GM23338 (cell line): ENCODE results near the gene TMEM154. TPM values are rescaled to one million over a fixed set of nuclear protein-coding genes. Genes with fewer than 3 reads are reported as not detected.

ENCODE experiments used
- ATAC-seq: fragments of 200-7000 bp; cut with Tn5 transposase; 3 replicates; pipeline ENCODE4 v1.9.1; 2020
- DNase-seq: peaks from one replicate; pipeline ENCODE4 v3.0.0-alpha.2; 2015; ENCODE audit warnings: low spot score
- H2AFZ ChIP-seq: fragments of 200-600 bp; sonication (generic); 2 replicates; pipeline ENCODE4 v1.8.0; 2016; ENCODE audit warnings: antibody characterized with exemption, mild to moderate bottlenecking, moderate library complexity
- H3F3A ChIP-seq: fragments of 200-600 bp; sonication (generic); replicated peaks from 2 replicates; pipeline ENCODE4 v1.8.0; 2017; ENCODE audit warnings: antibody characterized with exemption, mixed run types, low read depth
- H3K27ac ChIP-seq: fragments of 200-600 bp; sonication (generic); 2 replicates; pipeline ENCODE4 v1.6.1; 2016; ENCODE audit warnings: low read depth
- H3K27me3 ChIP-seq: fragments of 200-600 bp; sonication (generic); 2 replicates; pipeline ENCODE4 v1.8.0; 2016; ENCODE audit warnings: mild to moderate bottlenecking, mixed run types, moderate library complexity; ENCODE audit not compliant: insufficient read depth
- H3K36me3 ChIP-seq: fragments of 200-600 bp; sonication (generic); 2 replicates; pipeline ENCODE4 v1.8.0; 2016; ENCODE audit warnings: mild to moderate bottlenecking; ENCODE audit not compliant: insufficient read depth
- H3K4me1 ChIP-seq: fragments of 200-600 bp; sonication (generic); 2 replicates; pipeline ENCODE4 v1.8.0; 2016; ENCODE audit warnings: mild to moderate bottlenecking, moderate library complexity; ENCODE audit not compliant: insufficient read depth
- H3K4me2 ChIP-seq: fragments of 200-600 bp; sonication (generic); 2 replicates; pipeline ENCODE4 v1.7.1; 2017; ENCODE audit warnings: mixed run types
- H3K4me3 ChIP-seq: fragments of 200-600 bp; sonication (generic); 2 replicates; pipeline ENCODE4 v1.6.1; 2016; ENCODE audit warnings: mixed run types
- H3K79me2 ChIP-seq: fragments of 200-600 bp; sonication (generic); replicated peaks from 2 replicates; pipeline ENCODE4 v1.8.0; 2017; ENCODE audit warnings: mild to moderate bottlenecking; ENCODE audit not compliant: insufficient read depth
- H3K9me2 ChIP-seq: fragments of 200-600 bp; sonication (generic); 2 replicates; pipeline ENCODE4 v1.8.0; 2017; ENCODE audit not compliant: insufficient read depth
- H4K20me1 ChIP-seq: fragments of 200-600 bp; sonication (generic); replicated peaks from 2 replicates; pipeline ENCODE4 v1.8.0; 2017; ENCODE audit warnings: mild to moderate bottlenecking; ENCODE audit not compliant: insufficient read depth
- H3K27ac Mint-ChIP-seq: 2 replicates; pipeline ENCODE4 v1.8.0; 2020; ENCODE audit warnings: inconsistent platforms, mild to moderate bottlenecking, moderate library complexity, mixed read lengths
- H3K27me3 Mint-ChIP-seq: 3 replicates; pipeline ENCODE4 v1.8.0; 2022; ENCODE audit warnings: low read depth, mild to moderate bottlenecking, moderate library complexity, mixed read lengths, inconsistent platforms; ENCODE audit not compliant: insufficient read depth, poor library complexity
- H3K36me3 Mint-ChIP-seq: 3 replicates; pipeline ENCODE4 v1.8.0; 2021; ENCODE audit warnings: low read depth, mild to moderate bottlenecking, inconsistent platforms, moderate library complexity, mixed read lengths
- H3K4me1 Mint-ChIP-seq: 3 replicates; pipeline ENCODE4 v1.8.0; 2020; ENCODE audit warnings: mild to moderate bottlenecking, inconsistent platforms, mixed read lengths
- H3K4me3 Mint-ChIP-seq: 3 replicates; pipeline ENCODE4 v1.8.0; 2021; ENCODE audit warnings: moderate library complexity, mild to moderate bottlenecking, inconsistent platforms, mixed read lengths
- H3K9me3 Mint-ChIP-seq: 3 replicates; pipeline ENCODE4 v1.8.0; 2020; ENCODE audit warnings: moderate library complexity, mild to moderate bottlenecking, inconsistent platforms, mixed read lengths
- CREB1 ChIP-seq: fragments of 250-450 bp; sonication (Bioruptor Pico); IDR thresholded peaks from 2 replicates; pipeline ENCODE4 v1.5.0; 2020; ENCODE audit warnings: low read depth, mild to moderate bottlenecking, moderate library complexity
- CTCF ChIP-seq, 2 experiments: fragments of 200-600 bp in 1 of 2; sonication (generic) in 1 of 2; conservative IDR thresholded peaks; 2 replicates each; pipeline versions ENCODE4 v1.5.1 to v1.6.1; 2016 to 2017; ENCODE audit warnings: antibody characterized with exemption in 2 of 2, low read depth in 2 of 2, mild to moderate bottlenecking in 2 of 2, moderate library complexity in 1 of 2
- ETS1 ChIP-seq: IDR thresholded peaks from 2 replicates; pipeline ENCODE4 v1.6.1; 2016; ENCODE audit warnings: antibody characterized with exemption
- EZH2 ChIP-seq: fragments of 200-600 bp; sonication (generic); IDR thresholded peaks from one replicate; pipeline ENCODE4 v1.8.0; 2017; ENCODE audit warnings: antibody characterized with exemption, mild to moderate bottlenecking, low read depth; ENCODE audit not compliant: unreplicated experiment
- EZH2phosphoT487 ChIP-seq: fragments of 200-600 bp; sonication (generic); IDR thresholded peaks from one replicate; pipeline ENCODE4 v1.8.1; 2018; ENCODE audit warnings: antibody characterized with exemption; ENCODE audit not compliant: unreplicated experiment
- JUNB ChIP-seq: IDR thresholded peaks from one replicate; pipeline ENCODE4 v1.6.1; 2016; ENCODE audit warnings: antibody characterized with exemption; ENCODE audit not compliant: unreplicated experiment
- NANOG ChIP-seq: IDR thresholded peaks from 2 replicates; pipeline ENCODE4 v1.6.1; 2016; ENCODE audit warnings: antibody characterized with exemption, borderline replicate concordance
- POLR2AphosphoS5 ChIP-seq: IDR thresholded peaks from 2 replicates; pipeline ENCODE4 v1.6.1; 2016; ENCODE audit warnings: antibody characterized with exemption, low read depth
- STAT1 ChIP-seq: IDR thresholded peaks from one replicate; pipeline ENCODE4 v1.6.1; 2016; ENCODE audit warnings: antibody characterized with exemption; ENCODE audit not compliant: unreplicated experiment
- ZNF114 ChIP-seq: fragments of 250-450 bp; sonication (Bioruptor Pico); IDR thresholded peaks from 2 replicates; pipeline ENCODE4 v1.5.0; 2020; ENCODE audit warnings: mild to moderate bottlenecking, moderate library complexity
- ZNF331 ChIP-seq: fragments of 250-450 bp; sonication (Bioruptor Pico); IDR thresholded peaks from 2 replicates; pipeline ENCODE4 v1.5.0; 2020; ENCODE audit warnings: low read depth, mild to moderate bottlenecking, moderate library complexity
- polyA plus RNA-seq: library from polyadenylated mRNA; unstranded; fragments of >200 nt; fragmentation: Nextera tagmentation; extraction: Ambion mirVana; gene quantifications from 2 replicates; pipeline ENCODE4 v1.2.1, GENCODE V29; 2016
- total RNA-seq: library from RNA; depleted of rRNA; stranded (reverse); fragments of >200 nt; shearing (Covaris generic); gene quantifications from 2 replicates; pipeline ENCODE4 v1.2.3, GENCODE V29; 2014

Gene TMEM154
- total and polyA plus RNA-seq, 2 experiments from 2014 or later, result 1.0 to 1.7 TPM

GRCh38 chr4:152581536-152582160 is 98.1 kb downstream of the TMEM154 start:
- Histone ChIP-seq H3K79me2 (no peaks in the 10 kb centered on the region), H3K4me2 (no peak overlapping the region)
- peak; percentile 30; the same call in 2 of the 3 replicates for ATAC-seq

DNA sequence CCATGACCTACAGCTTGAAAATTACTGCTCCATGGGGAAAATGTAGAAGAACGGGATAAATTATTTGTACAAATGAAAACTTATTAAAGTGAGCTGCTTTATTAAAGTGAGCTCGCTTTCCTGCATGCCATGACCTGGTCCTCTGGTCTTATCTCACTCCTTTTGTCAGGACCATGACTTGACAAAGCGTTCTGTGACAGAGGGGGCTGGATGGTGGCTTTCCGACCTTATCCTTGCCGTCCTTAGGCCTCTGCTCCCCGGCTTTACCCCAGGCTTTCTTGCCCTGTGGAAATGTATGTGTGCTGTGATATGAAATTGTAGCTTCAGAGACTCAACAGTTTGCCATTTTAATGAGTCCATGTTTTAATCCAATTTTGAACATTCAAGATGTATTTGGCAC is 99.9 kb downstream of the TMEM154 start:
- Mint-ChIP-seq H3K27ac (no peak overlapping the region), H3K4me1 (peaks cover 10% of the 10 kb centered on the region), H3K9me3 (no peaks in the 10 kb centered on the region), H3K36me3 (no peaks in the 10 kb centered on the region), H3K4me3 (no peak overlapping the region), H3K27me3 (peaks cover 2% of the 10 kb centered on the region)
- no peaks in the 10 kb centered on the region for H3K36me3 ChIP-seq
- peaks cover 4% of the 10 kb centered on the region; the same call in 1 of the 2 replicates for H3K4me1 ChIP-seq
- H2AFZ ChIP-seq, result no peak overlapping the region
- H3F3A ChIP-seq, result no peaks in the 10 kb centered on the region
- H3K4me3 ChIP-seq, result no peak overlapping the region
- no peaks in the 10 kb centered on the region for H3K27me3 ChIP-seq
- H3K79me2 ChIP-seq, result no peaks in the 10 kb centered on the region
- H4K20me1 ChIP-seq, result no peaks in the 10 kb centered on the region
- H3K9me2 ChIP-seq, result no peaks in the 10 kb centered on the region
- DNase-seq (no peak), ATAC-seq (no peak)
- no peak overlapping the region for H3K4me2 ChIP-seq
- no peak overlapping the region for H3K27ac ChIP-seq
- TF ChIP-seq ZNF114 (CRISPR knock-in tag), result no peak
- no peak for TF ChIP-seq EZH2phosphoT487
- TF ChIP-seq POLR2AphosphoS5, result no peak
- TF ChIP-seq ZNF331, result no peak
- no peak for TF ChIP-seq NANOG
- no peak for TF ChIP-seq JUNB
- no peak for TF ChIP-seq ETS1
- TF ChIP-seq CREB1, result no peak
- TF ChIP-seq CTCF (conservative IDR thresholded peaks at IDR 0.05; ENCODE audit: low read depth in 2 of 2), result no peak
- TF ChIP-seq EZH2, result no peak
- TF ChIP-seq STAT1, result no peak

More at GRCh38 chr4:152581536-152582160, 98.1 kb downstream of the TMEM154 start:
- no peaks in the 10 kb centered on the region for H3F3A ChIP-seq
- TF ChIP-seq JUNB, result no peak
- peak; percentile 61 to 65 for TF ChIP-seq CTCF (conservative IDR thresholded peaks at IDR 0.05; ENCODE audit: low read depth in 2 of 2)
- Mint-ChIP-seq H3K4me3 (no peak overlapping the region), H3K27me3 (peaks cover 2% of the 10 kb centered on the region), H3K27ac (no peak overlapping the region), H3K4me1 (peaks cover 10% of the 10 kb centered on the region), H3K9me3 (peaks cover 2% of the 10 kb centered on the region; the same call in 1 of the 3 replicates), H3K36me3 (no peaks in the 10 kb centered on the region)
- no peak overlapping the region for H2AFZ ChIP-seq
- DNase-seq, result peak; percentile 50
- H3K4me1 ChIP-seq, result peaks cover 4% of the 10 kb centered on the region; the same call in 1 of the 2 replicates
- H3K4me3 ChIP-seq, result no peak overlapping the region
- no peaks in the 10 kb centered on the region for H3K27me3 ChIP-seq
- H3K9me2 ChIP-seq, result no peaks in the 10 kb centered on the region
- H4K20me1 ChIP-seq, result no peaks in the 10 kb centered on the region
- no peak overlapping the region for H3K27ac ChIP-seq
- H3K36me3 ChIP-seq, result no peaks in the 10 kb centered on the region
